ENCODE results near the gene AHCTF1.
"Not testable (repeated sequence)": the region's sequence is repeated elsewhere in the genome, so short reads cannot be mapped to it uniquely, and the experiment has no call there.

Gene AHCTF1

GRCh38 chr1:246916026-246916923 lies 15.5 kb downstream of the AHCTF1 start:
- not testable (repeated sequence) for DNase-seq

GRCh38 chr1:246907472-246907871 lies 24.3 kb downstream of the AHCTF1 start:
- DNase-seq = no peak

- no peak for DNase-seq
Measured at GRCh38 chr1:246906833-246907232, 24.9 kb downstream of the AHCTF1 start.

GRCh38 chr1:246901874-246902273 lies 29.9 kb downstream of the AHCTF1 start:
- no peak for DNase-seq

- no peak for DNase-seq
Measured at GRCh38 chr1:246897302-246897701, 34.4 kb downstream of the AHCTF1 start.

GRCh38 chr1:246893191-246893939 lies 38.4 kb downstream of the AHCTF1 start:
- DNase-seq = no peak

GRCh38 chr1:246891105-246891504 lies 40.6 kb downstream of the AHCTF1 start:
- DNase-seq = no peak

GRCh38 chr1:246888522-246888921 lies 43.2 kb downstream of the AHCTF1 start:
- no peak for DNase-seq

GRCh38 chr1:246885389-246885788 lies 46.4 kb downstream of the AHCTF1 start:
- DNase-seq = not testable (repeated sequence)

- DNase-seq = no peak
Measured at GRCh38 chr1:246878551-246878950, 53.2 kb downstream of the AHCTF1 start.

GRCh38 chr1:246876431-246876830 lies 55.3 kb downstream of the AHCTF1 start:
- DNase-seq = no peak

GRCh38 chr1:246875041-246876026 lies 56.4 kb downstream of the AHCTF1 start:
- no peak for DNase-seq

GRCh38 chr1:246865921-246866320 lies 65.8 kb downstream of the AHCTF1 start:
- DNase-seq = no peak

GRCh38 chr1:246863791-246864190 lies 68.0 kb downstream of the AHCTF1 start:
- not testable (repeated sequence) for DNase-seq

- DNase-seq = no peak
Measured at GRCh38 chr1:246860401-246860800, 71.3 kb downstream of the AHCTF1 start.

- no peak for DNase-seq
Measured at GRCh38 chr1:246856371-246856770, 75.4 kb downstream of the AHCTF1 start.

GRCh38 chr1:246850640-246851039 lies 81.1 kb downstream of the AHCTF1 start:
- DNase-seq = not testable (repeated sequence)

GRCh38 chr1:246843876-246844275 lies 87.9 kb downstream of the AHCTF1 start:
- DNase-seq = no peak

GRCh38 chr1:246840761-246841160 lies 91.0 kb downstream of the AHCTF1 start:
- not testable (repeated sequence) for DNase-seq

- DNase-seq = no peak
Measured at GRCh38 chr1:246838118-246838456, 93.7 kb downstream of the AHCTF1 start.

GRCh38 chr1:246837418-246838117 lies 94.2 kb downstream of the AHCTF1 start:
- DNase-seq = no peak
